ENCODE results near the gene ALDH1A1. TPM values are rescaled to one million over a fixed set of nuclear protein-coding genes. Genes with fewer than 3 reads are reported as not detected.

Gene ALDH1A1
- total and polyA plus RNA-seq, 2 experiments from 2014 or later = not detected

DNA sequence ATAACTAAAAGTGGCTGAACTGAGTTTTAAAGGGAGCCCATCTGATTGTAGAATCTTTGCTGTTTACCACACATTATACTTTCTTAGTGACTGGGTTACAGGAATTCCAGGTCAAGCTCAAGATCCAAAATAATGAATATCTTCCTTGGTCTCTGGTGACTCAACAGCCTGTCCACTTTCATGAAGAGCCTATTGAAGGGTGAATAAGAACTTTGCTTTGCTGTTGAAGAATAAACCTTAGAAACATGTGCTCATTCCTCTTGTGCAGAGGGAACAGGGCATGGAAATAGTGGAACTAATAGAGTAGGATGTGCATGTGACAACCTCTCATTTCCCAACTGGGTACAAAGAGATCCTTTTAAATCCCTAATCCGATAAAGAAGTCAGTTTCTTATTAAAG, 21.4 kb downstream of the ALDH1A1 start:
- Histone ChIP-seq H3K9me3 (ENCODE audit: low read depth) (no peaks in the 10 kb centered on the region), H3K27me3 (replicated peaks; ENCODE audit: insufficient read depth) (no peaks in the 10 kb centered on the region; the same call in 1 of the 2 replicates), H3K36me3 (ENCODE audit: low read depth) (no peaks in the 10 kb centered on the region), H3K9me2 (ENCODE audit: insufficient read depth) (no peaks in the 10 kb centered on the region), H3F3A (ENCODE audit: insufficient read depth) (no peaks in the 10 kb centered on the region), H3K4me1 (ENCODE audit: insufficient read depth) (no peaks in the 10 kb centered on the region), H4K20me1 (ENCODE audit: insufficient read depth) (no peaks in the 10 kb centered on the region), H3K27ac (no peak overlapping the region), H3K4me3 (no peak overlapping the region), H2AFZ (no peak overlapping the region), H3K4me2 (ENCODE audit: unreplicated experiment) (no peak overlapping the region), H3K9ac (no peak overlapping the region), H3K79me2 (ENCODE audit: insufficient read depth) (no peaks in the 10 kb centered on the region)
- 28 to 53% methylated on average over 1 of the region's 1 CpG for WGBS, 2 experiments (ENCODE audit: low coverage in 1 of 2, low lambda C conversion rate in 2 of 2, missing lambda C conversion rate in 2 of 2)
- no peak for TF ChIP-seq EZH2 (IDR thresholded peaks at IDR 0.05; ENCODE audit: insufficient read depth, poor library complexity, severe bottlenecking)
- no peak for TF ChIP-seq EZH2phosphoT487 (IDR thresholded peaks at IDR 0.05; ENCODE audit: insufficient read depth, low read depth)
- no peak for DNase-seq
- in situ Hi-C loops (cut with MboI) = no loop called here

DNA sequence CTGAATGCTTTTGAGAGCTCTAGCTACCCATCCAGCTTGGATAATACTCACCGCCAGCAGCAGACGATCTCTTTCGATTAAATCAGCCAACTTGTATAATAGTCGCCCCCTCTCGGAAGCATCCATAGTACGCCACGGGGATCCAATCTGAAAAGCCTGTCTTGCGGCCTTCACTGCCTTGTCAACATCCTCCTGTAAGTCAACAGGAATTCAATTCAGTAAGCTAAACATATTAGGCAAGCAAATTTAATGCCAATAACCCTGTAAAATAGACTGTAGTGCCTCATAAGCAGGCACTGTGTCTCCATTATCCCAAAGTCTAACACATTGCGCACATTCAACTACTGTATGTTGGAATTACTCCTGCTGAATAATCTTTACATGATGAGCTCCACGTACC, 22.0 kb downstream of the ALDH1A1 start:
- 91 to 92% methylated on average over 10 of the region's 10 CpGs for WGBS, 2 experiments (ENCODE audit: low coverage in 1 of 2, low lambda C conversion rate in 2 of 2, missing lambda C conversion rate in 2 of 2)
- Histone ChIP-seq H3F3A (ENCODE audit: insufficient read depth) (no peaks in the 10 kb centered on the region), H3K36me3 (ENCODE audit: low read depth) (no peaks in the 10 kb centered on the region), H3K9me3 (ENCODE audit: low read depth) (no peaks in the 10 kb centered on the region), H3K9ac (no peak overlapping the region), H2AFZ (no peak overlapping the region), H3K79me2 (ENCODE audit: insufficient read depth) (no peaks in the 10 kb centered on the region), H3K9me2 (ENCODE audit: insufficient read depth) (no peaks in the 10 kb centered on the region), H3K4me2 (ENCODE audit: unreplicated experiment) (no peak overlapping the region), H4K20me1 (ENCODE audit: insufficient read depth) (no peaks in the 10 kb centered on the region), H3K27ac (no peak overlapping the region), H3K27me3 (replicated peaks; ENCODE audit: insufficient read depth) (no peaks in the 10 kb centered on the region; the same call in 1 of the 2 replicates), H3K4me1 (ENCODE audit: insufficient read depth) (no peaks in the 10 kb centered on the region), H3K4me3 (no peak overlapping the region)
- in situ Hi-C loops (cut with MboI) = no loop called here
- TF ChIP-seq EZH2 (IDR thresholded peaks at IDR 0.05; ENCODE audit: insufficient read depth, poor library complexity, severe bottlenecking) = no peak
- no peak for TF ChIP-seq EZH2phosphoT487 (IDR thresholded peaks at IDR 0.05; ENCODE audit: insufficient read depth, low read depth)
- no peak for DNase-seq

DNA sequence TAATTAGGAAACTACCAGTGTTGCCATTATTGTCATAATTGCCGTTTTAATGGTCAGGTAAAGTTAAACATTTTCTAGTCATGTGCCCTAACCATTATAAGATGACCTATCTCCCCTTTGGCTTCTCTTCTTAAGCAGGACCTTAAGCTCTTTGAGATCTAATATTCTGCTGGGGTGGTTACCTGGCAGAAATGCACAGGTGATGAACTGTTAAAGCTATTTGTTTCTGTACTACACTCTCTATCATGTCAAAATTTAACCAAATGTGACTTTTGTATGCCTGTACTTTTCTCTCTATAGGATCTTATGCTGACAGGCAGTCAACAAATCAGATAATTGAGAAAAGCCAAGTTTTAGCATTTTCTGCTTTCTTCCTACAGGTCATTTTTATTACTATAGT, 23.3 kb downstream of the ALDH1A1 start:
- no peak for TF ChIP-seq EZH2phosphoT487 (IDR thresholded peaks at IDR 0.05; ENCODE audit: insufficient read depth, low read depth)
- TF ChIP-seq EZH2 (IDR thresholded peaks at IDR 0.05; ENCODE audit: insufficient read depth, poor library complexity, severe bottlenecking) = no peak
- Histone ChIP-seq H3K9me2 (ENCODE audit: insufficient read depth) (no peaks in the 10 kb centered on the region), H3K79me2 (ENCODE audit: insufficient read depth) (no peaks in the 10 kb centered on the region), H3K4me1 (ENCODE audit: insufficient read depth) (no peaks in the 10 kb centered on the region), H3K9ac (no peak overlapping the region), H4K20me1 (ENCODE audit: insufficient read depth) (no peaks in the 10 kb centered on the region), H3K27ac (no peak overlapping the region), H2AFZ (no peak overlapping the region), H3K36me3 (ENCODE audit: low read depth) (no peaks in the 10 kb centered on the region), H3K4me3 (no peak overlapping the region), H3K27me3 (replicated peaks; ENCODE audit: insufficient read depth) (no peaks in the 10 kb centered on the region; the same call in 1 of the 2 replicates), H3F3A (ENCODE audit: insufficient read depth) (no peaks in the 10 kb centered on the region), H3K9me3 (ENCODE audit: low read depth) (no peaks in the 10 kb centered on the region), H3K4me2 (ENCODE audit: unreplicated experiment) (no peak overlapping the region)
- DNase-seq = no peak
- WGBS, 2 experiments (ENCODE audit: low coverage in 1 of 2, low lambda C conversion rate in 2 of 2, missing lambda C conversion rate in 2 of 2) = 76 to 84% methylated on average over 1 of the region's 1 CpG
- in situ Hi-C loops (cut with MboI) = no loop called here

DNA sequence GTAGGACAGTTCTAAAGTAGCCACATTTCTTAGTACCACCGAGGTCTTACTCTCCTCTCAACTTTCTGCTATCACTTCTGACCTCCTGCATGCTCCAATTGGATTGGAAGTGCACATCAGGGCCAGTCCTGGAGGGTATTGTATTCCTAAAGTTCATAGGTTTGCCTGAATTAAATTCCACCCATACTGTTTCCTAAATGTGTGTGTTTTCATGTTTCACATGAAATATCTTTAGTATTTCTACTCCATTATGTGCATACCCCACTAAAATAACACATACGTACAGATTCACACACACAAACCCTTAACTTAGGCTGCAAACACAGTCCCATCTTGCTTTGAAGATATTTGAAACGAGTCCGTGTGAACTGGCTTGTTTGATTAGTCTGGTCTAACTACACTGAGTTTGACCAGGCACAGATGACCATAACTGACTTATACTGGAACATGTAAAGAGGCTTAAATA, 24.8 kb downstream of the ALDH1A1 start:
- no peak for DNase-seq
- Histone ChIP-seq H3K9me2 (ENCODE audit: insufficient read depth) (no peaks in the 10 kb centered on the region), H3K9ac (no peak overlapping the region), H3K4me2 (ENCODE audit: unreplicated experiment) (no peak overlapping the region), H3K36me3 (ENCODE audit: low read depth) (no peaks in the 10 kb centered on the region), H3F3A (ENCODE audit: insufficient read depth) (no peaks in the 10 kb centered on the region), H2AFZ (no peak overlapping the region), H3K9me3 (ENCODE audit: low read depth) (no peaks in the 10 kb centered on the region), H3K4me3 (no peak overlapping the region), H3K4me1 (ENCODE audit: insufficient read depth) (no peaks in the 10 kb centered on the region), H3K27me3 (replicated peaks; ENCODE audit: insufficient read depth) (no peaks in the 10 kb centered on the region; the same call in 1 of the 2 replicates), H4K20me1 (ENCODE audit: insufficient read depth) (no peaks in the 10 kb centered on the region), H3K79me2 (ENCODE audit: insufficient read depth) (no peaks in the 10 kb centered on the region), H3K27ac (no peak overlapping the region)
- TF ChIP-seq EZH2 (IDR thresholded peaks at IDR 0.05; ENCODE audit: insufficient read depth, poor library complexity, severe bottlenecking) = no peak
- no peak for TF ChIP-seq EZH2phosphoT487 (IDR thresholded peaks at IDR 0.05; ENCODE audit: insufficient read depth, low read depth)
- WGBS, 2 experiments (ENCODE audit: low coverage in 1 of 2, low lambda C conversion rate in 2 of 2, missing lambda C conversion rate in 2 of 2) = 68 to 71% methylated on average over 4 of the region's 4 CpGs
- in situ Hi-C loops (cut with MboI) = no loop called here

DNA sequence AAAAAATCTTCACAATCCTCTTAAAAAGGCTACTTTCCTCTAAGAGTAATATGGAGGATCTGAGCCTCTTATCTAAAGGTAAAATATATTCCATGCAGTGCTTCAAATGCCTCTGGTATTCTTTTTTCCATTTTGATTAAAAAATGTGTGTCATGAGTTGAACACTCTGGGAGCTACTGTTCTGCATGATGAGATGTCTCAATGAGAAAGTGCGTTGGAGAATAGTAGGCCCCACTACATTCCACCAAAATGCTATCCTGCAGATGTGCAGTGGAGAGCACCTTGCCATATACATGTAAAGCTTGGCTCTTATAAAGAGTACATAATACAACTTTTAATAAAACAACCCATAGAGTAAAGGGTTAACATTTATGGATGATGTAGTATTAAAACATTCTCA, 26.3 kb downstream of the ALDH1A1 start:
- no peaks in the 10 kb centered on the region for H3K9me3 ChIP-seq (ENCODE audit: low read depth)
- no peak overlapping the region for H3K4me2 ChIP-seq (ENCODE audit: unreplicated experiment)
- H3K9ac ChIP-seq = no peak overlapping the region
- no peak for DNase-seq
- TF ChIP-seq EZH2 (IDR thresholded peaks at IDR 0.05; ENCODE audit: insufficient read depth, poor library complexity, severe bottlenecking) (no peak), EZH2phosphoT487 (IDR thresholded peaks at IDR 0.05; ENCODE audit: insufficient read depth, low read depth) (no peak)
- no peaks in the 10 kb centered on the region for H3K9me2 ChIP-seq (ENCODE audit: insufficient read depth)
- WGBS, 2 experiments (ENCODE audit: low coverage in 1 of 2, low lambda C conversion rate in 2 of 2, missing lambda C conversion rate in 2 of 2) = 73 to 83% methylated on average over 1 of the region's 1 CpG
- no peak overlapping the region for H3K4me3 ChIP-seq
- H3K79me2 ChIP-seq (ENCODE audit: insufficient read depth) = no peaks in the 10 kb centered on the region
- H3K36me3 ChIP-seq (ENCODE audit: low read depth) = no peaks in the 10 kb centered on the region
- no peaks in the 10 kb centered on the region for H4K20me1 ChIP-seq (ENCODE audit: insufficient read depth)
- no peak overlapping the region for H3K27ac ChIP-seq
- H2AFZ ChIP-seq = no peak overlapping the region
- in situ Hi-C loops (cut with MboI) = no loop called here
- no peaks in the 10 kb centered on the region for H3K4me1 ChIP-seq (ENCODE audit: insufficient read depth)
- H3K27me3 ChIP-seq (replicated peaks; ENCODE audit: insufficient read depth) = no peaks in the 10 kb centered on the region
- no peaks in the 10 kb centered on the region for H3F3A ChIP-seq (ENCODE audit: insufficient read depth)

All from GM23248 (cell line).